Subcutaneous adipose tissue (tissue), 4 donors: Measurements from ENCODE around the gene MSTN. TPM values are rescaled to one million over a fixed set of nuclear protein-coding genes. Genes with fewer than 3 reads are reported as not detected.

Experiments used
- CTCF ChIP-seq: fragments of 450-650 bp; IDR thresholded peaks from one replicate; pipeline ENCODE4 v1.5.1; 2016; ENCODE audit warnings: low read depth, mild to moderate bottlenecking, control low read depth, antibody characterized with exemption, moderate library complexity
- total RNA-seq, 4 donors: library from RNA; depleted of rRNA; stranded (reverse); fragments of >200 nt; gene quantifications; one replicate each; pipeline ENCODE4 v1.1.0, GENCODE V29; 2016

The MSTN gene
- total RNA-seq, 4 donors from 2014 or later: 0.38 to 1.3 (median 1.2) TPM

- no peak for TF ChIP-seq CTCF
These were observed 38.7 kb downstream of the MSTN start for GRCh38 chr2:190023860-190024259.

DNA sequence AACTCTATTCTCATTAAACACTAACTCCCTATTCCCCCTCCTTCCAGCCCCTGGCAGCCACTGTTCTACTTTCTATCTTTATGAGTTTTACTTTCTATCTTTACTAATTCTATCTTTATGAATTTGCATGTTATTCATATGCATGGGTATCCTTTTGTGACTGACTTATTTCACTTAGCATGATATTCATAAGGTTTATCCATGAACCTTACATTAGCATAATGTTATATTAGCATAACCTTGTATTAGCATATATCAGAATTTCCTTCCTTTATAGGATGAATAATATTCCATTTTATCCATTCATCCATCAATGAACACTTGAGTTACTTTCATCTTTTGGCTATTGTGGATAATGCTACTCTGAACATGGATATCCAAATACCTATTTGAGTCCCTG lies 41.8 kb downstream of the MSTN start:
- TF ChIP-seq CTCF: no peak

DNA sequence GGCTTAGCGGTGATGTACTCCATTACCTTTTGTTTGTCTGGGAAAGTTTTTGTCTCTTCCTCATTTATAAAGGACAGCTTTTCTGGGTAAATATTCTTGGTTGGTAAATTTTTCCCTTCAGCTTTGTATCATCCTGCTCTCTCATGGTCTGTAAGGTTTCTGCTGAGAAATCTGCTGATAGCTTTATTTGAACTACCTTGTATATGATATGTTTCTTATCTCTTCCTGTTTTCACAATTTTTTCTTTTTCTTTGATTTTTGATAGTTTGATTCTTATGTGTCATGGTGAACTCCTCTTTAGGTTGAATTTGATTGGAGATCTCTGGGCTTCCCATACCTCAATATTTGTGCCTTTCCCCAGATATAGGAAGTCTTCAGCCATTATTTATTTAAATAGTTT lies 44.7 kb downstream of the MSTN start:
- TF ChIP-seq CTCF: no peak
